Stimulated activated effector memory CD8-positive, alpha-beta T cell treated with anti-CD3 and anti-CD28 coated beads, Interleukin-12 subunit alpha, Interleukin-12 subunit beta, amount 100 ng/mL, for 72 hours (primary cell): ENCODE measurements around the gene TMEM120A.

Source experiments
- ATAC-seq: fragments of 150-1000 bp; cut with Tn5 transposase; 2 replicates; pipeline ENCODE4 v1.10.0; 2021
- DNase-seq, 2 donors: peaks; one replicate each; pipeline ENCODE4 v3.0.0; 2021 to 2022; ENCODE audit warnings: low spot score in 2 of 2
- H3K27ac Mint-ChIP-seq: one replicate; pipeline ENCODE4 v1.8.0; 2022; ENCODE audit warnings: mild to moderate bottlenecking, mixed read lengths
- H3K36me3 Mint-ChIP-seq: one replicate; pipeline ENCODE4 v1.8.0; 2022; ENCODE audit warnings: mild to moderate bottlenecking, mixed read lengths
- H3K4me1 Mint-ChIP-seq: one replicate; pipeline ENCODE4 v1.8.0; 2022; ENCODE audit warnings: mixed read lengths
- H3K4me3 Mint-ChIP-seq: one replicate; pipeline ENCODE4 v1.8.0; 2022; ENCODE audit warnings: mild to moderate bottlenecking, mixed read lengths
- H3K9me3 Mint-ChIP-seq: one replicate; pipeline ENCODE4 v1.8.0; 2022; ENCODE audit warnings: mixed read lengths

Gene TMEM120A

DNA sequence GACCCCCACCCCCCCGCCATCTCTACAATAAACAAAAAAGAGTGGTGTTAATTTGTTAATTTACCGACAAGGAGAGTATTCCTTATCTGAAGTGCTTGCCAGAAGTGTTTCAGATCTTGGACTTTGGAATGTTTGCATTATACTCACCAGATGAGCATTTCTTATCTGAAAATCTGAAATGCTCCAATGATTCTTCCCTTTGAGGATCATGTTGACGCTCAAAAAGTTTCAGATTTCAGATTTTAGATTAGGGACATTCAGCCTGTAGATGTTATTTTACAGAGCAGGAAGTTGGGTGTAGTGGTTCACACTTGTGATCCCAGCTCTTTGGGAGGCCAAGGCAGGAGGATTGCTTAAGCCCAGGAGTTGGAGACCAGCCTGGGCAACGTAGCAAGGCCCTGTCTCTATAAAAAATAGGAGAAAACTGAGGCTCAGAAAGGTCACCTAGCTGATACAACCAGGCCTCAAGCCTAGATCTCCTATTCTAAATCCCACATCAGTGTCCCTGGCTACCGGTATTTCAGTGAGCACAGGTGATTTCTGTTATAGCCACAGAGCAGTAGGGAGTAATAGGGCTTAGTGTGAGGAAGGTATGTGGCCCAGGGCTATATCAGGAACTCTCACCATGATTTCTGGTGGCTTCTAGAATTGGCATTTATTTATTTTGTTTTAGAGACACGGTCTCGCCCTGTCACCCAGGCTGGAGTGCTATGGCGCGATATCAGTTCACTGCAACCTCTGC is 35.4 kb downstream of the TMEM120A start:
- no peak overlapping the region for H3K4me3 Mint-ChIP-seq
- DNase-seq (no peak), ATAC-seq (no peak)
- no peaks in the 10 kb centered on the region for H3K9me3 Mint-ChIP-seq
- H3K27ac Mint-ChIP-seq, result no peak overlapping the region
- peaks cover 4% of the 10 kb centered on the region for H3K4me1 Mint-ChIP-seq
- H3K36me3 Mint-ChIP-seq, result peaks cover 35% of the 10 kb centered on the region

DNA sequence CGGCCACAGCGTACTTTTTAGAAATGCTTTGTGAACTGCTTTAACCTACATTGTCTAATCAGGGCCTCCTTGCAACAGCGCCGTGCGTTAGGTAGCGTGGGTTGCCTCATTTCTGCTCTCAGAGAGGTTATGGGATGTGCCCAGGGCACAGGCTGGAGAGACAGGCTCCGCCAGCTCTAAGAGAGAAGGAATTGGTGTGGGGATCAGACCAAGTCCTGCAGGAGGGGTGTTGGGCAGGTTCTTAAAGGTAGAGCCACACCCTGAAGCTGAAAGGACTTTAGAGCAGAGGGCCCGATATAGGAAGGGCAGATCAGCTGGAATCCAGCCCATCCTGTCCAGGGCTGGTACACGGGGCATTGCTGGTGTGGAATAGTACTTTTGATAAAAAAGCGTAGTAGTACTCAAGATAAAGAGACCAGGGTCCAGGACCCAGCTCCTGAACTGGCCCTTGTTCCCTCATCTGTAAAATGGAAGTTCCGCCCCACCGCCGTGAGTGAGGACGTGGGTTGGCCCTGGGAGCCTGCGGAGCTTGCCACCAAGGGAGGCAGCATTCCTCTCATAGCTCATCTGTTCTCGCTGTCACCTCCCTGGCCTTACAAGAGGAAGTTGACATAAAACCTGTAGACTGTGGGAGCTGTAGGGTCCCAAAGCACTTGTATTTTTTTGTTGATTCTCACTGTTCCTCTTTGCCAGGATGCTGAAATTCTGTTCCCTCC is 37.2 kb downstream of the TMEM120A start:
- no peak for DNase-seq
- ATAC-seq, result no peak
- Mint-ChIP-seq H3K4me1 (no peaks in the 10 kb centered on the region), H3K9me3 (no peaks in the 10 kb centered on the region), H3K36me3 (peaks cover 35% of the 10 kb centered on the region), H3K27ac (no peak overlapping the region), H3K4me3 (no peak overlapping the region)

DNA sequence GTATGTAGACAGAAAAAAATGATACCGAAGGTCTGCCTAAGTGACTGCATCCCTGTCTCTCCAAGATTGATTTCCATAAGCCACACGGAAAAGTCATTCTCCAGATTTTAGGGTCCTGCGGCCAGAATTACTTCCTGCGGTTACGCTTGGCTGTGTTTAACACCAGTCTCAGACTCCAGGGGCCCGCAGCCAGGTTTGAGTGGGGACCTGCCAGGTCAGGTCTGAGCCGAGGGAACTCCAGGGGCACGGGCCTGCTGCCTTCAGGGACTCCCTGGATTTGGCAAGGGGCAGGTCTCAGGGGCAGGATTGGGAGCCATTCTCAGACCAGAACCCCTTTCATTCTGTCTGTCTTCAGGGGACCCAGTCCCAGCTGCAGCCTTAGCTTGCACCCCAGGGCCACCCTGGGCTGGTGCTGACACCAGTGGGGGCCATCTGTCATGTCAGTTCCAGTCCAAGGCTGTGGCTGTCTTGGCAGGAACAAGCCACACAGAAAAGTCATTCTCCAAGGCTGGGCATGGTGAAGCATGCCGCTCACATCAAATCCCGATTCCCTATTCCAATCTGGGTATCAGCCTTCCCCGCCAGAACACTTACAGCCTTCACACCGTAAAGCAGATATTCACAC is 39.0 kb downstream of the TMEM120A start:
- Mint-ChIP-seq H3K9me3 (no peaks in the 10 kb centered on the region), H3K27ac (no peak overlapping the region)

DNA sequence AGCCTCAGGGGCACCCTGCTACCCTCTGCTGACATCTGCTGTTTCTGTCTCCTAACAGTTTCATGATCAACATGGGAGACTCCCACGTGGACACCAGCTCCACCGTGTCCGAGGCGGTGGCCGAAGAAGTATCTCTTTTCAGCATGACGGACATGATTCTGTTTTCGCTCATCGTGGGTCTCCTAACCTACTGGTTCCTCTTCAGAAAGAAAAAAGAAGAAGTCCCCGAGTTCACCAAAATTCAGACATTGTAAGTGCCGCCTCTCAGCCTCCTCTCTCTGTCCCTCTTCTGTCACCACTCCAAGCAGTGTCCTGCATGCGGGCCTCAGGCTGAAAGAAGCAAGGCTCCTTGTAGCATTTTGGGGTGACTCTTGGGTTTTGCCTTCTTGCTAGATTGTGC is 40.5 kb downstream of the TMEM120A start:
- DNase-seq, result no peak
- Mint-ChIP-seq H3K4me3 (no peak overlapping the region), H3K27ac (no peak overlapping the region), H3K9me3 (no peaks in the 10 kb centered on the region), H3K4me1 (no peaks in the 10 kb centered on the region), H3K36me3 (peaks cover 27% of the 10 kb centered on the region)
- no peak for ATAC-seq

More for the DNA sequence above, 39.0 kb downstream of the TMEM120A start:
- Mint-ChIP-seq H3K4me1 (no peaks in the 10 kb centered on the region), H3K36me3 (peaks cover 27% of the 10 kb centered on the region), H3K4me3 (no peak overlapping the region)
- ATAC-seq (no peak), DNase-seq (no peak)

DNA sequence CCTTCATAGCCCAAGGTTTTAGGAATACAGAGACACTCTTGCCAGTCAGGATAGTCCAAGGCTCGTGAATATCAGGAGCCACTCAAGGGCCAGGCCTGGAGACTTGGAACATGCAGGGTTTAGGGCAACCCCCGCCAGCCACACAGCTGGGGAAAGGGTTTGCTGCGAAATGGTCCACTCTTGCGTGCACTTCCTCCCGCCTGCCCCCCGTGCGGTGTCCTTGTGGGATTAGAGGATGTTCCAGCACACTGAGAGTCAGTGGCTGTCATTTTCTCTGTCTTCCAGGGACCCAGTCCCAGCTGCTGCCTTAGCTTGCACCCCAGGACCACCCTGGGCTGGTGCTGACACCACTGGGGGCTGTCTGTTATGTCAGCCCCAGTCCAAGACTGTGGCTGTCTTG is 41.0 kb downstream of the TMEM120A start:
- no peak overlapping the region for H3K4me3 Mint-ChIP-seq
- peaks cover 26% of the 10 kb centered on the region for H3K36me3 Mint-ChIP-seq
- ATAC-seq (no peak), DNase-seq (no peak)
- H3K27ac Mint-ChIP-seq, result no peak overlapping the region
- H3K9me3 Mint-ChIP-seq, result no peaks in the 10 kb centered on the region
- peaks cover 4% of the 10 kb centered on the region for H3K4me1 Mint-ChIP-seq

DNA sequence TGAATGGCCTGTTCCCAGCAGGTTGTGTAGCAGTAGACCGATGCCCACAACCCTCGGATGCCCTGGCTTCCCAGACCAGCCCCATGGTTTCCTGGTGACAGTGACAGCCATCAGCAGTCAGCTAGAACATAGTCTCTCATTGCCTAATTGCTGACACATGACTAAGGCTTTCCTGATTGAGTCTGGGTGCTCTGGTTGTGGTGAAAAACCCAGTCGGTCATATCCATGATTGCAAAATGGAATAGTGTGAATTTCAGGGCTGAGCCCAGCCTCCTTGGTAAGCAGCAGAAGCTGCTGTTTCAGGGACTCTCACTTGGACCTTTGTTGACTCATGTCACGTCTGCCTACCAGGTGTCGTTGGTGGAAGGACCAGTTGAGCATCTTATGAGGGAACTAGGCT is 42.9 kb downstream of the TMEM120A start:
- no peak overlapping the region for H3K4me3 Mint-ChIP-seq
- peaks cover 11% of the 10 kb centered on the region for H3K36me3 Mint-ChIP-seq
- H3K27ac Mint-ChIP-seq, result no peak overlapping the region
- no peaks in the 10 kb centered on the region for H3K9me3 Mint-ChIP-seq
- no peak for ATAC-seq
- DNase-seq, result no peak
- peaks cover 9% of the 10 kb centered on the region for H3K4me1 Mint-ChIP-seq

DNA sequence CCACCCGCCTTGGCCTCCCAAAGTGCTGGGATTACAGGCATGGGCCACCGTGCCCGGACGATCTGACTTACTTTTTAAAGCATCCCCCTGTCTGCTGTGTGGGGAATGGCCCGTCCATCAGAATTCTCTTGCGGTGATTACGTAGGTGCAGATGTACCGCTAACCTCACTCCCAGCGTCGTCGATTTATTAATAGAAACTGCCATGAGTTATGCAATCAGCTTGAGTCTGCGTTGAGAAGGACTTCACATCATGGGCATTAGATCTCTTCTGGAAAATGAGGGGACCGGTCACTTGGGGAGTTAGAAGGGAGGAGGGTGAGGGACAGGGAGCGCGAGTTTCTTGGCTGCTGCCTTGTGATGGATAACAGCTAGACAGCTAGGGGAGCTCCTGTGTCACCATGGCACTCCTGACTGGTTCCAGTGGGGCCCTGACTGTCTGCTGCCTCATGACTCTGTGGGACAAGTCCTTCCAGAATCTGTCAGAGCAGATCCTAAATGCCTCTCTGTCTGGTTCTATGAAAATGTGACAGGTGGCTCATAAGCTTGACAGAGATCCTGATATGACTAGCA is 44.2 kb downstream of the TMEM120A start:
- no peak for ATAC-seq
- Mint-ChIP-seq H3K27ac (no peak overlapping the region), H3K9me3 (no peaks in the 10 kb centered on the region), H3K4me1 (peaks cover 15% of the 10 kb centered on the region), H3K36me3 (peaks cover 2% of the 10 kb centered on the region), H3K4me3 (no peak overlapping the region)
- DNase-seq, result no peak

- Mint-ChIP-seq H3K9me3 (no peaks in the 10 kb centered on the region), H3K36me3 (no peaks in the 10 kb centered on the region), H3K4me1 (peaks cover 23% of the 10 kb centered on the region), H3K4me3 (no peak overlapping the region), H3K27ac (no peak overlapping the region)
- ATAC-seq (no peak), DNase-seq (no peak)
Measured at GRCh38 chr7:75948179-75948578, 46.2 kb downstream of the TMEM120A start.

DNA sequence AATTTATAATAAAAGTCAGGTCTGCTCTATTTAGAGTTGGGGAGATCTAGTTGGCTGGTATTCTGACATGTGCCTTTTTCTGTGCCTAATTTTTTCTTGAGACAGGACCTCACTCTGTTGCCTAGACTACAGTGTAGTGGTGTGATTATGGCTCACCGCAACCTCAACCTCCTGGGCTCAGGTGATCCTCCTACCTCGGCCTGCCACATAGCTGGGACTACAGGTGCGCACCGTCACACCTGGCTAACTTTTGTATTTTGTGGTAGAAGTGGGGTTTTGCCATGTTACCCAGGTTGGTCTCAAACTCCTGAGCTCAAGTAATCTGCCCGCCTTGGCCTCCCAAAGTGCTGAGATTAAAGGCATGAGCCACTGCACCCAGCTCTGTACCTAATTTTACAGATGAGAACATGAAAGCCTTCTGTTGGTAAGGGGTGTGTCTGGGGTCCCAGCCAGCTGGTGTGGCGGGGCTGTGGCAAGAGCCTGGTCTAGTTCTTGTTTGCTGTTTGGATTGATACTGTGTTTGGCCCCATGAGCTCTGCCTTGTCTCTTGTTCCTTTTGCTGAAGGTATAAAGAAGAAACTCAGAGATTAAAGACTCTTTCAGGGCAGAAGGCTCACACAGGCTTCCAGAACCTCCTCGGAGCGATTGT is 48.1 kb downstream of the TMEM120A start:
- Mint-ChIP-seq H3K4me3 (no peak overlapping the region), H3K9me3 (no peaks in the 10 kb centered on the region), H3K4me1 (peaks cover 23% of the 10 kb centered on the region), H3K27ac (no peak overlapping the region), H3K36me3 (no peaks in the 10 kb centered on the region)
- no peak for DNase-seq
- no peak for ATAC-seq

DNA sequence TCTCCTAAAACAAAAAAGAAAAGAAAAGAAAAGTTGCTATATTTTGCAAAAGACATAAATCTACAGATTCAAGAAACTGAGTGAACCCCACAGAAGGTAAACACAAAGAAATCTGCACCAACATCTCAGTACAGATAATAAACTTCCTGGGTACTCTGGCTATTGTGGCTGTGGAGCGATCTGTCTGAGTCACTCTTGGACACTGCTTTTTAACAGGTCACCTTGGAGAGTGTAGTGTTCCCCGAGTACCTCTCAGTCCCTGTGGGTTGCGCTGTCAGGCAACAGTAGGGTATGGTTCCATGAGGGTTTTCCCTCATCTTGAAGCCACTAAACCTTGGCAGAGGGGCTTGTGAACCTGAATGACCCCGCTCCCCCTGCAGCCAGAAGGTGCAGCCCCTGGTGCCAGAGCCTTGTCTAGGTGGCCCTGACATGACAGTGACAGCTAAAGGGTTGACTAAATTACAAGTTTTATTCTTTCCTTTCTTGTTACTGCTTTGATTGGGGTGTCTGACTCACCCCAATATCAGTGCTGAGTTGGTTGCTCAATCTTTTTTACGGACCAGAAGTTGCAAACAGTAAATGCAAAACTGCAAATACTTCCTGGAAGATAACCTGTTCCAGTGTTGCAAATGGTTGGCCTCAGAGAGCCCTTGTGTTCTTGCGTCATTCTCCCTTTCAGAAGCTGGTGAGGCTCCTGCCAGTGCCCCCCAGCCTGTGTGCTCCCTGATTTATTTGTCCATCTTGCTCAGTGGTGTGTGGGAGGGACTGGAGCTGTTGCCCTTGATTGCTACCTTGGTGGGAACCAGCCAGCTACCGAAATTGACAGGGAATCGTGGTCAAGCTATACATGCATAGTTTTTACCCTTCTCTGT is 48.9 kb downstream of the TMEM120A start:
- Mint-ChIP-seq H3K4me3 (no peak overlapping the region), H3K9me3 (no peaks in the 10 kb centered on the region), H3K36me3 (no peaks in the 10 kb centered on the region), H3K4me1 (peaks cover 23% of the 10 kb centered on the region), H3K27ac (no peak overlapping the region)
- peak; percentile 45 for ATAC-seq
- peak in 1 of 2 donors; percentile 51 for DNase-seq

GRCh38 chr7:75944507-75944906 is 49.9 kb downstream of the TMEM120A start:
- H3K27ac Mint-ChIP-seq, result no peak overlapping the region
- H3K9me3 Mint-ChIP-seq, result no peaks in the 10 kb centered on the region
- H3K4me3 Mint-ChIP-seq, result no peak overlapping the region
- no peaks in the 10 kb centered on the region for H3K36me3 Mint-ChIP-seq
- DNase-seq (no peak), ATAC-seq (peak; percentile 64)
- peaks cover 23% of the 10 kb centered on the region for H3K4me1 Mint-ChIP-seq

DNA sequence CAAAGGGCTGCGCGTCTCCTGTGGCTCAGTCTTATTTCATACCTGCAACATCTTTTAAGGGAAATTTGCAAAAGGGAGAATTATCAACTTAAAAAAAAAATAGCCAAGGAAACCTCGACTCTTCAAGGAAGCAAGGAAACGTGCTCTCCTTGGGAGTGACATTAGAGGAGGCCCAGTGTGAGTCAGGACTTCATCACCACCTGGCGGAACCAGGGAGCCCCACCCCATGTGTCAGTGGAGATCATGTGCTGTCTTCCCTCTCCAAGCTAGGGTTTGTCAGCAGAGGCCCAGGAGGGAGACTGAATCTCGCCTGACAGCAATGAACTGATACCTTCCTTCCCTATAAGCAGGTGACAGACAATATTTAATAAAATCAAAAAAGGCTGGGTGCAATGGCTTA is 50.5 kb downstream of the TMEM120A start:
- Mint-ChIP-seq H3K4me3 (no peak overlapping the region), H3K27ac (no peak overlapping the region), H3K36me3 (no peaks in the 10 kb centered on the region), H3K9me3 (no peaks in the 10 kb centered on the region), H3K4me1 (peaks cover 23% of the 10 kb centered on the region)
- DNase-seq (no peak), ATAC-seq (no peak)

DNA sequence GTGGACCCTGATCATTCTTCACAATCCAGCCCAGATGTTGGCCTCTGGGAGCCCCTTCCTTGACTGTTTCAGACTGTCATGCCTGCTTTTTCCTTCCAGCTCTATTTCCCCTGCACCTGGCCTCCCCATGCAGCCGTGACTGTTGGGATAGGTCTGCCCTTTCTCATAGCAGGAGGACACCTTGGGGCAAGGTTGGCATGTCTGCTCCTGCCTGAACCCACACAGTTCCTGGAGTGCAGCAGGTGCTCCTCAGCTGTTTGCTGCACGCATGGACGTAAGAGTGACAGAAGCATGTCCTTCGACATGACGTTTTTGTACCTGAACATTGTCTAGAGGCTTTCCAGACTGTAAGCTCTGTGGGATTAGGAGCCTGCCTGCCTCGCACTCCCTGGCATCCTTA is 55.5 kb downstream of the TMEM120A start:
- no peaks in the 10 kb centered on the region for H3K9me3 Mint-ChIP-seq
- no peak overlapping the region for H3K4me3 Mint-ChIP-seq
- DNase-seq (no peak), ATAC-seq (no peak)
- H3K27ac Mint-ChIP-seq, result no peak overlapping the region
- no peaks in the 10 kb centered on the region for H3K4me1 Mint-ChIP-seq
- H3K36me3 Mint-ChIP-seq, result no peaks in the 10 kb centered on the region

DNA sequence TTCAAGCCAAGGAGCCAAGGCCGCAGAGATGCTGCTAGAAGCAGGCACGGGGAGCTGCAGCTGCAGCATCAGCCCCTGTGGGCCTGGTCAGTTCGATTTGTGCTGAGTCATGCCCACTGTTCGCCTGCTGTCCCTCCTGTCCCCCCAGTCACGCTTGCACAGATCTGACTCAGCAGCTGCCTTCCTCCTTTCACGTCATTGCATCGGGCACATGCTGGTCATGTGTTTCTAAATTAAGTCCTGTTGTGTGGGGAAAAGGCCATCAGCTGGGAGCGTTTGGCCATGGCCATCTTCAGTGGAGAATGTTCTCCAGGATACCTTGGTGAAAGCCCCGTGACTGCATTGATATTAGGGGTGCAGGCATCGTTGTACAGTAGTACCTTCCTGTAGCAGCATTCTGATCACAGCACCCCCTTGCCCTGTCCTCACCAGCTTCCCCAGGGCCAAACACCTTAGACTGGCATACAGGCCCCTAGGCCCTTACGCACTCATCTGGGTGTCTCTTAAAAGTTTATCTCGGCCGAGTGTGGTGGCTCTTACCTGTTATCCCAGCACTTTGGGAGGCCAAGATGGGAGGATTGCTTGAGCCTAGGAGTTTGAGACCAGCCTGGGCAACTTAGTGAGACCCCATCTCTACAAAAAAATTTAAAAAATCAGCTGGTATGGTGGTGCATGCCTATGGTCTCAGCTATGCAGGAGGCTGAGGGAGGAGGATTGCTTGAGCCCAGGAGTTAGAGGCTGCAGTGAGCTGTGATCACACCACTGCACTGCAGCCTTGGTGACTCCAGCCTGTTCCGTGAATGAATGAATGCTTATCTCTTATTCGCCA is 56.2 kb downstream of the TMEM120A start:
- Mint-ChIP-seq H3K4me1 (no peaks in the 10 kb centered on the region), H3K27ac (no peak overlapping the region), H3K9me3 (no peaks in the 10 kb centered on the region), H3K36me3 (no peaks in the 10 kb centered on the region), H3K4me3 (no peak overlapping the region)
- ATAC-seq (no peak), DNase-seq (no peak)
